WTC11 (cell line): ENCODE data around the gene BBS9. TPM values are rescaled to one million over a fixed set of nuclear protein-coding genes. Genes with fewer than 3 reads are reported as not detected.

Experiments used
- ATAC-seq: fragments of 200-7000 bp; cut with Tn5 transposase; 2 replicates; pipeline ENCODE4 v1.10.0; 2021; ENCODE audit warnings: mild to moderate bottlenecking, moderate library complexity
- CTCF ChIA-PET: fragments of 300-600 bp; sonication (Branson Sonifier 250); formaldehyde crosslinking; loops from one replicate; lab custom pipeline; 2021; ENCODE audit warnings: antibody characterized with exemption; lab: Charles Lee
- POLR2A ChIA-PET: fragments of 350-600 bp; sonication (Branson Sonifier 250); formaldehyde crosslinking; loops from one replicate; lab custom pipeline; 2021; ENCODE audit warnings: antibody characterized with exemption; lab: Charles Lee
- DNase-seq: peaks from one replicate; pipeline ENCODE4 v3.0.0; 2021; ENCODE audit warnings: low spot score
- H3K27ac Mint-ChIP-seq: 2 replicates; pipeline ENCODE4 v1.8.0; 2021; ENCODE audit warnings: mixed read lengths
- H3K27me3 Mint-ChIP-seq: 2 replicates; pipeline ENCODE4 v1.8.0; 2021; ENCODE audit warnings: low read depth, mild to moderate bottlenecking, moderate library complexity, mixed read lengths
- H3K36me3 Mint-ChIP-seq: 2 replicates; pipeline ENCODE4 v1.8.0; 2021; ENCODE audit warnings: mixed read lengths
- H3K4me1 Mint-ChIP-seq: 2 replicates; pipeline ENCODE4 v1.8.0; 2022; ENCODE audit warnings: mixed read lengths
- H3K4me3 Mint-ChIP-seq: 2 replicates; pipeline ENCODE4 v1.8.0; 2021; ENCODE audit warnings: mild to moderate bottlenecking, moderate library complexity, mixed read lengths
- H3K9me3 Mint-ChIP-seq: 2 replicates; pipeline ENCODE4 v1.8.0; 2021; ENCODE audit warnings: mixed read lengths
- AR ChIP-seq: fragments of 250-450 bp; sonication (Bioruptor Pico); IDR thresholded peaks from 2 replicates; pipeline ENCODE4 v1.9.0; 2021; ENCODE audit warnings: mild to moderate bottlenecking
- CREB1 ChIP-seq: sonication (generic); formaldehyde crosslinking; IDR thresholded peaks from 2 replicates; pipeline ENCODE4 v1.8.0; 2023; ENCODE audit warnings: mild to moderate bottlenecking, missing genetic modification reagents
- CREM ChIP-seq: sonication (generic); formaldehyde crosslinking; IDR thresholded peaks from 2 replicates; pipeline ENCODE4 v1.8.1; 2022; ENCODE audit warnings: mild to moderate bottlenecking, missing genetic modification reagents, moderate library complexity
- E2F1 ChIP-seq: sonication (generic); formaldehyde crosslinking; IDR thresholded peaks from 2 replicates; pipeline ENCODE4 v1.8.0; 2022; ENCODE audit warnings: mild to moderate bottlenecking, missing genetic modification reagents
- EMX1 ChIP-seq: fragments of 250-450 bp; sonication (Bioruptor Pico); IDR thresholded peaks from 2 replicates; pipeline ENCODE4 v1.8.0; 2021; ENCODE audit warnings: mild to moderate bottlenecking
- ESRRA ChIP-seq: sonication (generic); formaldehyde crosslinking; IDR thresholded peaks from 2 replicates; pipeline ENCODE4 v1.8.1; 2022; ENCODE audit warnings: mild to moderate bottlenecking, missing genetic modification reagents, borderline replicate concordance
- FOXP4 ChIP-seq: sonication (generic); formaldehyde crosslinking; IDR thresholded peaks from 2 replicates; pipeline ENCODE4 v1.8.0; 2022; ENCODE audit warnings: mild to moderate bottlenecking, missing genetic modification reagents
- GRHL2 ChIP-seq: fragments of 250-450 bp; sonication (Bioruptor Pico); IDR thresholded peaks from 2 replicates; pipeline ENCODE4 v1.8.0; 2022; ENCODE audit warnings: mild to moderate bottlenecking, moderate library complexity; ENCODE audit not compliant: insufficient replicate concordance, severe bottlenecking
- MAX ChIP-seq: sonication (generic); formaldehyde crosslinking; IDR thresholded peaks from 2 replicates; pipeline ENCODE4 v1.8.0; 2022; ENCODE audit warnings: mild to moderate bottlenecking, missing genetic modification reagents
- MLX ChIP-seq: sonication (generic); formaldehyde crosslinking; IDR thresholded peaks from 2 replicates; pipeline ENCODE4 v1.8.1; 2023; ENCODE audit warnings: mild to moderate bottlenecking, missing genetic modification reagents, moderate library complexity
- MXD4 ChIP-seq: fragments of 250-450 bp; sonication (Bioruptor Pico); IDR thresholded peaks from 2 replicates; pipeline ENCODE4 v1.8.0; 2021; ENCODE audit warnings: mild to moderate bottlenecking, moderate library complexity, borderline replicate concordance
- MYBL2 ChIP-seq: sonication (generic); formaldehyde crosslinking; IDR thresholded peaks from 2 replicates; pipeline ENCODE4 v1.8.1; 2023; ENCODE audit warnings: mild to moderate bottlenecking, moderate library complexity, missing genetic modification reagents
- NFE2L1 ChIP-seq: sonication (generic); formaldehyde crosslinking; IDR thresholded peaks from 2 replicates; pipeline ENCODE4 v1.8.1; 2023; ENCODE audit warnings: missing genetic modification reagents
- NR2C2 ChIP-seq: sonication (generic); formaldehyde crosslinking; IDR thresholded peaks from 2 replicates; pipeline ENCODE4 v1.8.0; 2022; ENCODE audit warnings: mild to moderate bottlenecking, missing genetic modification reagents
- NR3C1 ChIP-seq: sonication (generic); formaldehyde crosslinking; conservative IDR thresholded peaks from 2 replicates; pipeline ENCODE4 v1.8.1; 2023; ENCODE audit warnings: low read depth, mild to moderate bottlenecking, missing genetic modification reagents
- RORB ChIP-seq: fragments of 250-450 bp; sonication (Bioruptor Pico); IDR thresholded peaks from 2 replicates; pipeline ENCODE4 v1.9.0; 2021; ENCODE audit warnings: mild to moderate bottlenecking
- SOX15 ChIP-seq: fragments of 250-450 bp; sonication (Bioruptor Pico); IDR thresholded peaks from 2 replicates; pipeline ENCODE4 v1.9.0; 2021; ENCODE audit warnings: mild to moderate bottlenecking
- TEAD1 ChIP-seq: sonication (generic); formaldehyde crosslinking; IDR thresholded peaks from 2 replicates; pipeline ENCODE4 v1.8.0; 2022; ENCODE audit warnings: mild to moderate bottlenecking, missing genetic modification reagents
- TP53 ChIP-seq: sonication (generic); formaldehyde crosslinking; IDR thresholded peaks from 2 replicates; pipeline ENCODE4 v1.8.1; 2023; ENCODE audit warnings: mild to moderate bottlenecking, missing genetic modification reagents
- USF1 ChIP-seq: sonication (generic); formaldehyde crosslinking; IDR thresholded peaks from 2 replicates; pipeline ENCODE4 v1.8.0; 2022; ENCODE audit warnings: mild to moderate bottlenecking, missing genetic modification reagents
- USF2 ChIP-seq: sonication (generic); formaldehyde crosslinking; IDR thresholded peaks from 2 replicates; pipeline ENCODE4 v1.8.1; 2023; ENCODE audit warnings: mild to moderate bottlenecking, missing genetic modification reagents, moderate library complexity
- ZNF396 ChIP-seq: fragments of 250-450 bp; sonication (Bioruptor Pico); IDR thresholded peaks from 2 replicates; pipeline ENCODE4 v1.8.0; 2021; ENCODE audit warnings: mild to moderate bottlenecking, moderate library complexity, borderline replicate concordance
- ZNF416 ChIP-seq: fragments of 250-450 bp; sonication (Bioruptor Pico); IDR thresholded peaks from 2 replicates; pipeline ENCODE4 v1.9.0; 2021; ENCODE audit warnings: mild to moderate bottlenecking, inconsistent platforms
- ZNF671 ChIP-seq: fragments of 250-450 bp; sonication (Bioruptor Pico); IDR thresholded peaks from 2 replicates; pipeline ENCODE4 v1.8.0; 2021; ENCODE audit warnings: mild to moderate bottlenecking
- ZSCAN18 ChIP-seq: fragments of 250-450 bp; sonication (Bioruptor Pico); IDR thresholded peaks from 2 replicates; pipeline ENCODE4 v2.1.2; 2022; ENCODE audit warnings: mild to moderate bottlenecking, moderate library complexity
- total RNA-seq: library from RNA; stranded (reverse); gene quantifications from 3 replicates; pipeline ENCODE4 v1.2.3, GENCODE V29; 2021

Gene BBS9
- total RNA-seq, 1 experiment from 2014 or later, result 56.6 TPM

GRCh38 chr7:33547880-33548279, 418.5 kb downstream of the BBS9 start:
- H3K9me3 Mint-ChIP-seq, result no peaks in the 10 kb centered on the region; the same call in 1 of the 2 replicates
- ChIA-PET CTCF (no interaction called here), POLR2A (no interaction called here)
- no peak for ATAC-seq
- no peak overlapping the region for H3K4me3 Mint-ChIP-seq
- TF ChIP-seq GRHL2 (CRISPR knock-in tag), result no peak
- TF ChIP-seq MAX (CRISPR knock-in tag), result no peak
- no peak for TF ChIP-seq EMX1 (CRISPR knock-in tag)
- no peak for TF ChIP-seq RORB (CRISPR knock-in tag)
- no peak for TF ChIP-seq AR (CRISPR knock-in tag)
- TF ChIP-seq ZNF416, result no peak
- TF ChIP-seq E2F1 (CRISPR knock-in tag), result no peak
- TF ChIP-seq MYBL2 (CRISPR knock-in tag), result no peak
- no peak for TF ChIP-seq NR2C2 (CRISPR knock-in tag)
- TF ChIP-seq ZNF396 (CRISPR knock-in tag), result no peak
- TF ChIP-seq ZNF671 (CRISPR knock-in tag), result no peak
- no peak for TF ChIP-seq ZSCAN18 (CRISPR knock-in tag)
- TF ChIP-seq USF1, result no peak
- TF ChIP-seq NR3C1 (CRISPR knock-in tag), result no peak
- TF ChIP-seq MXD4 (CRISPR knock-in tag), result no peak
- TF ChIP-seq USF2 (CRISPR knock-in tag), result no peak
- TF ChIP-seq MLX (CRISPR knock-in tag), result no peak
- no peak for TF ChIP-seq TEAD1 (CRISPR knock-in tag)
- H3K27ac Mint-ChIP-seq, result no peak overlapping the region
- no peaks in the 10 kb centered on the region for H3K36me3 Mint-ChIP-seq
- peaks cover 9% of the 10 kb centered on the region for H3K4me1 Mint-ChIP-seq
- DNase-seq, result no peak
- H3K27me3 Mint-ChIP-seq, result no peaks in the 10 kb centered on the region

GRCh38 chr7:33550363-33550762, 421.0 kb downstream of the BBS9 start:
- ATAC-seq (no peak), DNase-seq (no peak)
- no peaks in the 10 kb centered on the region for H3K9me3 Mint-ChIP-seq
- TF ChIP-seq CREB1 (CRISPR knock-in tag), result no peak
- no peak for TF ChIP-seq SOX15 (CRISPR knock-in tag)
- no peak for TF ChIP-seq TP53 (CRISPR knock-in tag)
- no peak for TF ChIP-seq ESRRA (CRISPR knock-in tag)
- TF ChIP-seq NFE2L1 (CRISPR knock-in tag), result no peak
- TF ChIP-seq CREM (CRISPR knock-in tag), result no peak
- no peak for TF ChIP-seq FOXP4 (CRISPR knock-in tag)
- no peak for TF ChIP-seq NR2C2 (CRISPR knock-in tag)
- no peak overlapping the region for H3K4me3 Mint-ChIP-seq
- no peaks in the 10 kb centered on the region for H3K27me3 Mint-ChIP-seq
- no peaks in the 10 kb centered on the region for H3K4me1 Mint-ChIP-seq
- no peak overlapping the region for H3K27ac Mint-ChIP-seq
- no peaks in the 10 kb centered on the region for H3K36me3 Mint-ChIP-seq
- ChIA-PET CTCF (no interaction called here), POLR2A (no interaction called here)
